K562 (cell line): ENCODE results near the gene SEMA3A. TPM values are rescaled to one million over a fixed set of nuclear protein-coding genes. Genes with fewer than 3 reads are reported as not detected.

ENCODE experiments used
- ATAC-seq: fragments of 200-7000 bp; cut with Tn5 transposase; 3 replicates; pipeline ENCODE4 v1.9.1; 2020; ENCODE audit warnings: moderate library complexity
- BruUV-seq: library from RNA; stranded (reverse); fragments of 400-500 nt; replicated peaks from 2 replicates; lab custom pipeline; 2021; lab: Mats Ljungman, UMichigan
- CTCF ChIA-PET: fragments of 300-600 bp; formaldehyde crosslinking; extraction: SDS; loops from one replicate; lab custom pipeline; 2021; ENCODE audit warnings: low intra/inter-chr PET ratio; lab: Yijun Ruan, JAX
- POLR2A ChIA-PET: fragments of 300-600, 350-650 bp; sonication (Branson Sonifier 250); formaldehyde crosslinking; extraction: SDS; loops from one replicate; lab custom pipeline; 2021; ENCODE audit warnings: antibody characterized with exemption, inconsistent platforms; lab: Yijun Ruan, JAX
- DNase-seq, 4 experiments: peaks; one replicate each; pipeline versions ENCODE4 v3.0.0 to v3.0.0-alpha.2; 2011 to 2018; ENCODE audit warnings: low spot score in 3 of 4, mixed read lengths in 3 of 4; ENCODE audit errors: extremely low read depth in 1 of 4
- FAIRE-seq: peaks from 2 replicates; lab custom pipeline; 2011; peaks lifted over from hg19 to GRCh38; lab: Jason Lieb, UNC
- H2AFZ ChIP-seq: 2 replicates; pipeline ENCODE4 v1.6.0; 2011; ENCODE audit warnings: low read depth, low read length, control low read depth, inconsistent platforms
- H3K27ac ChIP-seq: fragments of 200-600 bp; 3 replicates; pipeline ENCODE4 v1.8.0; 2011; ENCODE audit warnings: low read depth, mild to moderate bottlenecking, control low read depth, inconsistent platforms, low read length, moderate library complexity, mixed read lengths; ENCODE audit errors: extremely low read depth
- H3K27me3 ChIP-seq, 2 experiments: fragments of 300-600 bp in 1 of 2; 2 replicates in 1 of 2; 3 replicates in 1 of 2; pipeline versions ENCODE4 v1.6.0 to v1.8.0; 2011; ENCODE audit warnings: inconsistent platforms in 2 of 2, low read length in 2 of 2, mild to moderate bottlenecking in 1 of 2, mixed read lengths in 1 of 2, moderate library complexity in 1 of 2; ENCODE audit not compliant: control insufficient read depth in 2 of 2, insufficient read depth in 2 of 2
- H3K36me3 ChIP-seq: fragments of 300-600 bp; 3 replicates; pipeline ENCODE4 v1.8.0; 2011; ENCODE audit warnings: mild to moderate bottlenecking, low read length, inconsistent platforms; ENCODE audit not compliant: control insufficient read depth, insufficient read depth
- H3K4me1 ChIP-seq, 2 experiments: fragments of 200-600 bp in 1 of 2; replicated peaks in 1 of 2; 2 replicates in 1 of 2; 3 replicates in 1 of 2; pipeline versions ENCODE4 v1.5.1 to v1.8.0; 2011; ENCODE audit warnings: inconsistent platforms in 2 of 2, low read length in 2 of 2, mild to moderate bottlenecking in 1 of 2, mixed read lengths in 1 of 2, moderate library complexity in 1 of 2; ENCODE audit not compliant: control insufficient read depth in 2 of 2, insufficient read depth in 2 of 2
- H3K4me2 ChIP-seq: 2 replicates; pipeline ENCODE4 v1.6.1; 2011; ENCODE audit warnings: low read length, control low read depth, inconsistent platforms, mixed read lengths; ENCODE audit not compliant: insufficient read depth
- H3K4me3 ChIP-seq: fragments of 200-600 bp; sonication (generic), shearing (Covaris generic); 2 replicates; pipeline ENCODE4 v1.5.1; 2016; ENCODE audit warnings: control low read depth, inconsistent platforms
- H3K79me2 ChIP-seq: fragments of 200-600 bp; 3 replicates; pipeline ENCODE4 v1.8.0; 2011; ENCODE audit warnings: low read length, inconsistent platforms; ENCODE audit not compliant: control insufficient read depth, insufficient read depth
- H3K9ac ChIP-seq, 2 experiments: 2 replicates each; pipeline versions ENCODE4 v1.6.0 to v1.6.1; 2011; ENCODE audit warnings: low read depth in 2 of 2, low read length in 2 of 2, control low read depth in 1 of 2, inconsistent platforms in 1 of 2, mild to moderate bottlenecking in 1 of 2, mixed read lengths in 1 of 2; ENCODE audit not compliant: insufficient read depth in 1 of 2
- H3K9me1 ChIP-seq: one replicate; pipeline ENCODE4 v1.6.0; 2011; ENCODE audit warnings: inconsistent platforms, mild to moderate bottlenecking, low read length, moderate library complexity; ENCODE audit not compliant: control insufficient read depth, insufficient read depth
- H3K9me3 ChIP-seq: replicated peaks from 2 replicates; pipeline ENCODE4 v1.5.1; 2011; ENCODE audit warnings: low read depth, low read length, inconsistent platforms; ENCODE audit not compliant: control insufficient read depth, insufficient read depth
- H4K20me1 ChIP-seq: replicated peaks from 2 replicates; pipeline ENCODE4 v1.6.1; 2011; ENCODE audit warnings: low read length, inconsistent platforms, mixed read lengths; ENCODE audit not compliant: control insufficient read depth, insufficient read depth
- CCNT2 ChIP-seq: IDR thresholded peaks from 2 replicates; pipeline ENCODE4 v1.6.1; 2011; ENCODE audit warnings: borderline replicate concordance, low read depth, mild to moderate bottlenecking, moderate library complexity, mixed read lengths, low read length; ENCODE audit not compliant: insufficient read length; ENCODE audit errors: extremely low read depth
- DACH1 ChIP-seq: fragments of 450-650 bp; IDR thresholded peaks from 2 replicates; pipeline ENCODE4 v1.6.1; 2018; ENCODE audit not compliant: partially characterized antibody
- HDAC8 ChIP-seq: fragments of 450-650 bp; IDR thresholded peaks from 2 replicates; pipeline ENCODE4 v1.6.1; 2016; ENCODE audit warnings: mild to moderate bottlenecking, missing genetic modification characterization, moderate library complexity, missing compliant biosample characterization
- KDM1A ChIP-seq, 2 experiments: fragments of 450-650 bp; IDR thresholded peaks; 2 replicates each; pipeline ENCODE4 v1.6.1; 2016; ENCODE audit warnings: mild to moderate bottlenecking in 2 of 2
- POU5F1 ChIP-seq: fragments of 150-350 bp; IDR thresholded peaks from 2 replicates; pipeline ENCODE4 v1.6.1; 2014; ENCODE audit warnings: borderline replicate concordance, low read length, low read depth, mild to moderate bottlenecking; ENCODE audit not compliant: partially characterized antibody
- RFX7 ChIP-seq: fragments of 250-450 bp; sonication (Bioruptor Pico); IDR thresholded peaks from 2 replicates; pipeline ENCODE4 v1.5.1; 2021; ENCODE audit warnings: mild to moderate bottlenecking
- THRAP3 ChIP-seq: fragments of 450-650 bp; IDR thresholded peaks from 2 replicates; pipeline ENCODE4 v1.6.1; 2016; ENCODE audit warnings: mild to moderate bottlenecking, inconsistent platforms, borderline replicate concordance
- ZNF76 ChIP-seq: fragments of 250-450 bp; sonication (Bioruptor Pico); IDR thresholded peaks from 2 replicates; pipeline ENCODE4 v1.4.0; 2020; ENCODE audit warnings: mild to moderate bottlenecking, moderate library complexity, borderline replicate concordance
- WGBS: fragments of 100-300 bp; shearing (Covaris generic); methylation state at CpG from one replicate; pipeline ENCODE4 v1.1.6; 2016; ENCODE audit warnings: low coverage, mixed read lengths; ENCODE audit not compliant: insufficient coverage; ENCODE audit errors: missing lambda C conversion rate; 5-methylcytosine and 5-hydroxymethylcytosine counted together
- in situ Hi-C: fragments of 300-500 bp; cut with MboI; formaldehyde crosslinking; loops from 4 replicates; pipeline ENCODE4 v1.15.0; 2018; ENCODE audit warnings: inconsistent platforms, mixed read lengths
- intact Hi-C: fragments of 100-400 bp; cut with micrococcal nuclease; formaldehyde crosslinking; loops from 2 replicates; pipeline ENCODE4 v1.14.2; 2022
- polyA plus RNA-seq, 8 experiments: library from polyadenylated mRNA; depleted of rRNA in 4 of 8; stranded (reverse) in 5 of 8; unstranded in 3 of 8; fragments of >200 nt; fragmentation: Nextera tagmentation in 2 of 8; fragmentation: Illumina TruSeq in 1 of 8; extraction: Ambion mirVana in 2 of 8; extraction: Trizol in 1 of 8; gene quantifications; 2 replicates each; pipeline versions ENCODE4 v1.2.1 to v1.2.3, GENCODE V29; 2011 to 2014; ENCODE audit warnings: inconsistent platforms in 1 of 8, missing spikeins in 1 of 8
- total RNA-seq, 7 experiments: library from RNA; depleted of rRNA in 6 of 7; stranded (reverse); fragments of >200 nt in 6 of 7; fragmentation: Illumina TruSeq in 2 of 7; extraction: Trizol in 2 of 7; gene quantifications; 2 replicates each; pipeline versions ENCODE4 v1.2.1 to v1.2.3, GENCODE V29; 2011 to 2021; ENCODE audit warnings: low replicate concordance in 1 of 7
- TF ChIP-seq, protein P1 (sequence below): fragments of 250-450 bp; sonication (Bioruptor Pico); IDR thresholded peaks from 2 replicates; pipeline ENCODE4 v1.5.0; 2021; ENCODE audit warnings: mild to moderate bottlenecking, moderate library complexity
- TF ChIP-seq, protein P2 (sequence below): fragments of 450-650 bp; IDR thresholded peaks from 2 replicates; pipeline ENCODE4 v1.6.1; 2016; ENCODE audit warnings: missing biosample characterization, missing genetic modification characterization

The SEMA3A gene
- total and polyA plus RNA-seq, 9 of the 15 experiments (the other 6 are each of a cell fraction or from before 2014, with no cell fraction given): 0.36 to 3.0 (median 1.1) TPM

DNA sequence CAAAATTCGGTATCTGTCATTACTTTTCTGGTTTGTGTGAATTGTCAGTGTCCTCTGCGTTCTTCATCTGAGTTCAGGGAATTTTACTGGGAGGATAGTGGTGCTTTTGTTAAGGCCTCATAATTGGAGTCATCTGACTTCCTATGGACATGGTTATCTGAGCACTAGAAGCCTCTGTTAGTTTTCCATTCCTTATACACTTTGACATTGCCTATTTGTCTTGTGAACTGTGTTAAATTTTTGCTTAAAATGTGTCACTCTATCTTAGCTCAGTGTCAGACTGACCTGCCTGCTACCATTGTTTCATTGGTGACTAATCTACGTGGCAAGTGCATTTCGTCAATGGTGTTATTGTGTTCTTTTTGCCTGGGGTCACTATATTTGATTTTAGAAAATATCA, 253.3 kb downstream of the SEMA3A start:
- Histone ChIP-seq H4K20me1 (no peaks in the 10 kb centered on the region), H3K27me3 (no peaks in the 10 kb centered on the region), H2AFZ (no peak overlapping the region), H3K4me3 (no peak overlapping the region), H3K79me2 (no peaks in the 10 kb centered on the region), H3K4me1 (no peaks in the 10 kb centered on the region), H3K9me3 (no peaks in the 10 kb centered on the region), H3K9me1 (no peaks in the 10 kb centered on the region), H3K9ac (no peak overlapping the region), H3K4me2 (no peak overlapping the region), H3K27ac (no peak overlapping the region), H3K36me3 (no peaks in the 10 kb centered on the region)
- WGBS: 0% methylated on average over 4 of the region's 4 CpGs
- TF ChIP-seq DACH1 (no peak), CCNT2 (no peak), RFX7 (CRISPR knock-in tag) (no peak), ZNF76 (no peak)
- intact Hi-C loops: no loop called here
- no peak for ATAC-seq
- in situ Hi-C loops: loop anchor here (25.0 kb wide), 1 partner anchor 1071 kb away; no protein-coding TSS in a partner anchor
- no peak for DNase-seq
- POLR2A ChIA-PET: no interaction called here
- CTCF ChIA-PET: no interaction called here
- no TSS peak for BruUV-seq
- FAIRE-seq: no peak

GRCh38 chr7:83937930-83938329, 256.7 kb downstream of the SEMA3A start:
- no peak overlapping the region for H3K9ac ChIP-seq
- no peak for ATAC-seq
- H3K36me3 ChIP-seq: no peaks in the 10 kb centered on the region
- intact Hi-C loops: loop anchor here (5.0 to 10.0 kb wide), 2 partner anchors 1614 to 1917 kb away; no protein-coding TSS in a partner anchor
- TF ChIP-seq, protein P1, sequence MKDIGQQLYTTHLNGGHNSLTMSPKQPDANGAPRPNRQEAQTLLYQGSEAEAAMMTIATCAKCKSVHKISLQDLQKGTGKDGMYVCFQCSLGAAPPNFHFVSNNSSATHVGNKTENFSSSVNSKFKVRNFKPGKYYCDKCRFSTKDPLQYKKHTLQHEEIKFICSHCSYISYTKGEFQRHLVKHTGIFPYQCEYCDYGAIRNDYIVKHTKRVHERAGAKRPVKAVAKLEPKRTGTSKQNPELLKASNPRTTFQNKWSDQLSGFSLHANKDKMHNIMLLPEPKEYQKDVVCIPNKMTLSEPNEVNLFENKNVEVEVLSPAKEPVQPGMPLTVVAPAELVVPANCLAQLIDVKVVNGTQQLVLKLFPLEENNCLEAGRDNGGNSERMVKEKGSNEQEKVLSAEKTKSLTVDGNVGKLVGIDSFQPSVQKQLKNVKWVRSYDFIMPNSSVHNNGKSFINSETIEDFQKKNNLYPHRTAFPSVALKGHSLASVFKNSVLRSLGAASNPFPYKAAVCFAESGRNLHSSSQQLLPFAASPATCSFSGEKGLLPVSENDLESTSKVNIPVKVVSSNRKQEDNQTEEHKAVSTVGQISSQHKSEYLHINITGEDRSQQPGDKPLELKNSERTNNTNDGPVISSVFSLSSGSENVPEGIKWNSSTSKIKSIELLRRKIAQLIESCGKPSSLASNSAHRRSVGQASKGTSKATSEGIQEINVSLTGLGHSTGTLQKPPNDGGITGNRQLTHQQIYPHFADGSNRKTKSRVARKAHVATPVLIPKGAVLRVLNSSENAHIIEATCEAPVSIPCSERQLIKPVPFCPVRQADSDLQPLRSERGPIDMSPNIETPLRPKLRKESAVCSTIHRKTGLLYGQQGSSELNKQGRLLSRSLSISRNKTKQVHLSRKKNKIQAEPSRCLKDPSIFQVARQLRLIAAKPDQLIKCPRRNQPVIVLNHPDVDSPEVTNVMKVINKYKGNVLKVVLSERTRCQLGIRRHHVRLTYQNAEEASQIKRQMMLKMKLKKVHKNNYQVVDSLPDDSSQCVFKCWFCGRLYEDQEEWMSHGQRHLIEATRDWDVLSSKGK (CRISPR knock-in tag): no peak
- TF ChIP-seq, protein P2, sequence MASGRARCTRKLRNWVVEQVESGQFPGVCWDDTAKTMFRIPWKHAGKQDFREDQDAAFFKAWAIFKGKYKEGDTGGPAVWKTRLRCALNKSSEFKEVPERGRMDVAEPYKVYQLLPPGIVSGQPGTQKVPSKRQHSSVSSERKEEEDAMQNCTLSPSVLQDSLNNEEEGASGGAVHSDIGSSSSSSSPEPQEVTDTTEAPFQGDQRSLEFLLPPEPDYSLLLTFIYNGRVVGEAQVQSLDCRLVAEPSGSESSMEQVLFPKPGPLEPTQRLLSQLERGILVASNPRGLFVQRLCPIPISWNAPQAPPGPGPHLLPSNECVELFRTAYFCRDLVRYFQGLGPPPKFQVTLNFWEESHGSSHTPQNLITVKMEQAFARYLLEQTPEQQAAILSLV: no peak
- TF ChIP-seq THRAP3 (no peak), POU5F1 (no peak), KDM1A (IDR thresholded peaks at IDR 0.05) (no peak), HDAC8 (tag) (no peak)
- WGBS: 2% methylated on average over 8 of the region's 8 CpGs
- no peak for DNase-seq
- no peaks in the 10 kb centered on the region for H3K79me2 ChIP-seq
- H4K20me1 ChIP-seq: no peaks in the 10 kb centered on the region
- H3K4me3 ChIP-seq: no peak overlapping the region
- H3K27me3 ChIP-seq: no peaks in the 10 kb centered on the region
- POLR2A ChIA-PET: no interaction called here
- no TSS peak for BruUV-seq
- in situ Hi-C loops: loop anchor here (25.0 kb wide), 1 partner anchor 1074 kb away; no protein-coding TSS in a partner anchor
- no peak overlapping the region for H2AFZ ChIP-seq
- no peaks in the 10 kb centered on the region for H3K9me1 ChIP-seq
- no peak overlapping the region for H3K27ac ChIP-seq
- H3K4me1 ChIP-seq: no peaks in the 10 kb centered on the region
- no peak for FAIRE-seq
- no peaks in the 10 kb centered on the region for H3K9me3 ChIP-seq
- CTCF ChIA-PET: interaction anchor here (5.2 kb wide), 1 partner anchor 1085 kb away, joined by 68 read pairs; no protein-coding TSS in a partner anchor
- no peak overlapping the region for H3K4me2 ChIP-seq
